GF-D8 (cell line): Measurements from ENCODE around the gene MRPL34.

ENCODE experiments used
- DNase-seq: peaks from one replicate; lab custom pipeline; 2025; lab: John Stamatoyannopoulos, UW

The MRPL34 gene

DNA sequence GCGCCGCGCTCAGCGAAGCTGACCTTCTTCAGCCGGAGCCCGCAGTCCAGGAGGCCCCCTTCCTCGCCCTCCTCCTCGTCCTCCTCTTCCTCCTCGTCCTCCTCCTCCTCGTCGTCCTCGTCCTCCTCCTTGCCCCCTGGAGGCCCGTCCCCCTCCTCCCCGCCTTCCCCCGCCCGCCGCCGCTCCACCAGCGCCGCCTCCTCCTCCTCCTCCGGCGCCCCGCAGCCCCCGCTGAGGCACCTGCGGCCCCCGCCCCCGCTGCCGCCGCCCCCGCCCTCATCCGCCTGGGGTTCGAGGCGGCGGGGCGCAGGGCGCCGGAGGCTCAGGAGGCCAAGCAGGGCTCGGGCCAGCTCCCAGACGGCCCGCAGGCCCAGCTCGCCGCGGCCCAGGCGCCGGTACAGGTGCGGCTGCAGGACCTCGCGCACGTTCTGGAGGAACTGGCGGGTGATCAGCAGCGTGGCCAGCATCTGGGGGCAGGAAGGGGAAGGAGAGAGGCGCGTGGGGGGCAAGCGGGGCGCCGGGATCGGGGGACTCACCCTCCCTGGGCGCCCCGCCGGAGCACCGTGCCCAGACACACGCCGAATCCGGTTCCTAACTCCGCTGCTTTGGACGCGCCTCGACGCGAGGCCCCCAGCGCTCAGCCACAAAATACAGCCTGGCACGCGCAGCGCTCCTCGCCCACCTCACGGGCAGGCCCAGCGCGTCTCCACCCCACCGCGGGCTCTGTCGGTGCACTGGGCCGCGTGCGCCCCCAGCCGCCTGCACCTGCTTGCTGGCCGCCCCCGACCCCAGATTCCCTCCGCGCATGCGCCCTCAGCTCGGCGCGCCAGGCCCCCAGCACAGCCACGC lies 23.1 kb downstream of the MRPL34 start:
- no peak for DNase-seq

DNA sequence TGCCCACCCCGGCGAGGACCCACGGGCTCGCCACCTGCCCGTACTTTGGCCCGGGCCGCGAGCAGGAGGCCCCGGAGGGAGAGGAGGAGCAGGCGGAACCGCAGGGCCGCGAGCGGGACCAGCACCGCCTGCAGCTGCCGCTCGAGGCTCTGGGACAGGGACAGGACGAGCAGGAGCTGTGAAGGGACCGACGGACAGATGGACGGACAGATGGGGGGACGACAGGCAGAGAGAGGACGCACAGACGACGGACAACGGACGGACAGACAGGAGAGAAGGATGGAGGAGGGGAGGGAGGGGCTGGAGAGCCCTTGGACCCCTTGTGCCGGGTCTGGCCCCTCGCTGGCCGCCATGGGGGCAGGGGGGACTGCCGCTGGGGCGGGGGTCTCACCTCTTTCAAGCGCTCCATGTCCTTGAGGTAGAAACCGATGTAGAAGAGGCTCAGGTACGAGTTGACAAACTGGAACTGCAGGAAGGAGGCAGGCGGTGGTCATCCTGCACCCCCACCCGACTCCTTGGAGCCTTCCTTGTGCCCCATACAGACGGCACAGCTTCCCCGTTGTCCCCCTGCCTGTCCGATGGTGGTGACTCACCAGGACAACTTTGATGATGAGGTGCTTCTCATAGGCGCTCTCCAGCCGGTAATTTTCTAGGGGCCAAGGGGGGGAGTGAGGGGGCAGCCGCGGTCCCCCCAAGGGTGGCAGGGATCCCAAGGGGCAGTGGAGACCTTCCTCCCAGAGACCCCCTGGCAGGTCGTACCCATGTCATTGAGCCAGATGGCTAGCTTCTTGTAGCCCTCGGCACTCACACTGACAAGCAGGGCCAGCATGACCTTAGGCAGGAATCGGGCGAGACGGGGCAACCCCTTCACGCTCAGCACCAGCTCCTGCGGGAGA lies 23.9 kb downstream of the MRPL34 start:
- DNase-seq = no peak

DNA sequence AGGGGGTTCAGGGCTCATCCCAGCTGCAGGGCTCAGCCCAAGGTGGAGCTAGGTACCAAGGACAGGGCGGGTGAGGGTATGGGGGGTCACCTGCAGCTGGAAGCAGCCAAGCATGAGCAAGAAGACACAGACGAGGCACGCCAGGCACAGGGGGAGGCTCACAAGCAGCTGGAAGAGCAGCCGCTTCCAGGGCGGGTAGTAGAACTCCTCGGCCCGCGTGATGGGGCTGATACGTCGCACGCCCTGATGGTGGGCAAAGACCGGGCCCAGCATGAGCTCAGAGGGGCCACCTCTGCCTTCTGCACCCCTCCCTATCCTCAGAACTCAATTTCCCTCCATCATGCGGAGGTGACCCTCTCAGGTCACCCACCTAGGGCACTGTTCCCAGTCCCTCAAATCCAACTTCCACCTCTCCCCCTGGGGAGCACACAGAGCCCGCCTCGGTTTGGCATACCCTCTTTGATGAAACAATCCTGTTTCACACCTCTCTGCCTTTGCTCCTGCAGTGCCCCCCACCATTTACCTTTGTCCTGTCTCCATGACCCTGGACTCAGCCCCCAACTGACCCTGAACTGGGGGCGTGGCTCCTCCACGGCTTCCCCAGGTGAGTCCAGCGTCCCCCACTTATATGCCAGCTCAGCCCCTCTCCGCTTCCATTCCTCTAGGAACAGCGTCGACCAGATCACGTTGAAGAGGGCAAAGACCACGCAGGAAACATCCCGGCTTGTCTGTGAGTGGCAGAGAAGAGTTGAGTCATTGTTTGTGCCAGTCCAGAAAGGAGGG lies 24.8 kb downstream of the MRPL34 start:
- no peak for DNase-seq

DNA sequence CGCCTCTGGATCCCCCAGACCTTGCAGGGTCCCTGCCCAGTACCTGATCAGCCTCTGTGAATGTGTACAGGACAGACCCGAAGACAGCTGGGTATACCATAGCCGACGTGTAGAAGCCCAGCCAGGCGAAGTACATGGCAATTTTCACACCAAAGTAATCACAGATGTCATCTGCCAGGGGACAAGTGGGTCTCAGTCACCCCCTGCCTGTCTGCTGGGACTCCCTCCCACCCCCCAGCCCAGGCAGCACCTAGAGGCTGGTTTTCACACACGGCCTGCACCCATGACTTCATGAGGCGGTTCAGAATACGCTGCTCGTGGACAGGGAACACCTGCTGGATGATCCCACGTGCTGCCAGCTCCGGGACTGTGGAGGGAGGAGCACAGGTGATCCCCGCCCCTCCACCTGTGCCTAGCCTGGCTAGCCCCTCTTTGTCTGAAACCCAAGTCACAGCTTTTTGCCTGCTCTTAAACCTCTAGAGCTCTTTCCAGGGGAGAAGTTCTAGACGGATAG lies 25.4 kb downstream of the MRPL34 start:
- DNase-seq = no peak

DNA sequence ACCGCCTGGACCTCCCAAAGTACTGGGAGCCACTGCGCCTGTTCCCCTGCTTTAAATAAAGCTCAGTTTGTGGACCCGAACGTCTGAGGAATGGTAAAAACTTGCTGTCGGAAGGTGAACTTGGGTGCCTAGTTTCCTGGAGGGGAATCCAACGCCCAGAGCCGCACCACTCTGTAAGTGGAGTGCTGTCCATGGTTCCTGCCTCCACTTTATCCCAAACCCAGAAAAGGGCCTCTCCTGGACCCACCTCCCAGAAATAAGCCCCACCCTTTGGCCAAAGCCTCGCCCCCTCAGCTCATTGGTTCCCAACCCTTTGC lies 26.6 kb downstream of the MRPL34 start:
- DNase-seq = no peak

DNA sequence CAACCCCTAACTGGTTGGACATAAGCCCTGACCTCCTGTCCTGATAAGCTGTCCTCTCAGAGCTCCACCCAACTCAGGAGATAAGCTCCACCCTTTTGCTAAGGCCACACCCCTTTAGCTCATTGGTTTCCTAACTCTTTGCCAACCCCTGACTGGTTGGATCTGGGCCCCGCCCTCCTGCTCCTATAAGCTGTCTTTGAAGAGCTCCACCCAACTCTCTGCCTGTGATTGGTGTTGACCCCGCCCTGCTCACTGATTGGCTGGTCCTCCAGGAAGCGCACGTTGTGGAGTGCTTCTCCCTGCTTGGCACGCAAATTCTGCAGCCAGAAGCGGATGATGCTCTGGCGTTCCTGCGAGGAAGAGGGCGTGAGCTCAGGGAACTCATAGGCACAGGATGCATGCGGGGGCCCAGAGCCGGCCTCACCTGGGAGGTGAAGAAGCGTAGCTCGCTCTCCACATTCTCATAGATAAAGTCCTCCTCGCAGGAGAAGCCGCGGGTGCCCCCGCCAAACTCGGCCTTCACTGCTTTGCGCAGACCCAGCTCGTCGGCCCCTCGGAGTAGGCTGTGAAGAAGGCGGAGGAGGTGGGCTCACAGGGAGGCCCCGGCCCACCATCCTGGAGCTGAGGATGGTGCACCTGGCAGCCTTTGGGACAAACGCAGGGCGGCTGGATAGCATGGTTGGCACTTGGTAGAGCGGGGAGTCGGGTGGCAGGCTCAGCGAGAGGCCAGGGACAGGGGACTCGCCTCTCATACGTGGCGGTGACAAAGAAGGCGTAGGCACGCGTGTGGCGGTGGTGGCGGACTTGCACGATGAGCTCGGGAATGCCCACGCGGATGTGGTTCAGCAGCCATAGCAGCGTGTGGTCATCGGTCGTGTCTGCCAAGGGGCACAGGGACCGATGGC lies 27.3 kb downstream of the MRPL34 start:
- peak; percentile 18 for DNase-seq

DNA sequence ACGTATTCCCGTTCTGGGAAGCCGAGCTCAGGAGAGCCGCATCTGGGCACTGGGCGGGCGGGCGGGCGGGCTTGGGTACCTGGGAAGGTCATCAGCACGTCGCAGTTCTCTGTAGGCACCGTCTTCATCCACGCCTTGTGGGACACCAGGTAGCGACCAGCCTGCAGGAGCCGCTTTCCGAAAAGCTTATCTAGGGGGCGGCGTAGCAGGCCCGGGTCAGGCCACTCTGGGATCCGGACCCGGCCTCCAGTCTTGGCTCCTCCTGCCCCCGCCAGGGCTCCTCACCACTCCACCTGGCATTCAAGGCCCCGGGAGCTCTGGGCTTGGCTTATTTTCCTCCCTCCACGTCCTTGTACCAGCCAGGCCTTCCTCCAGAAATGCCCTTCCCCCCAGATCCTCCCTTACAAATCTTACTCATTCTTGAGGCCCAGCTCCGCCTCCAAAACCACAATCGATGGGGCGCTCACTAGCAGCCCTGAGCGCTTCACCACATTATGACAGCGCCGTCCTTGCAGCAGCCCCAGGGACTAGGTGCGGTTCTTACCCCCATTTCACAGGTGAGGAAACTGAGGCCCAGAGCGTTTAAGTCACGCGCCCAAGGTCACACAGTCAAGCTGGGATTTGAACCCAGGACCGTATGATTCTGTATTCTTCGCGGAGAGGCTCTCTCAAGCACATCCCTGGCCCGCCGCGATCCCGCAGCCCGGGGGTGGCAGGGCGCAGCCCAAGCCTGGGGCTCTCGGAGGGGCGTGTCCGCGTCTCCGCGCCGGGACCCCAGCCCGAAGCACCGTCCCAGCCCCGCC lies 28.1 kb downstream of the MRPL34 start:
- DNase-seq = peak; percentile 24

DNA sequence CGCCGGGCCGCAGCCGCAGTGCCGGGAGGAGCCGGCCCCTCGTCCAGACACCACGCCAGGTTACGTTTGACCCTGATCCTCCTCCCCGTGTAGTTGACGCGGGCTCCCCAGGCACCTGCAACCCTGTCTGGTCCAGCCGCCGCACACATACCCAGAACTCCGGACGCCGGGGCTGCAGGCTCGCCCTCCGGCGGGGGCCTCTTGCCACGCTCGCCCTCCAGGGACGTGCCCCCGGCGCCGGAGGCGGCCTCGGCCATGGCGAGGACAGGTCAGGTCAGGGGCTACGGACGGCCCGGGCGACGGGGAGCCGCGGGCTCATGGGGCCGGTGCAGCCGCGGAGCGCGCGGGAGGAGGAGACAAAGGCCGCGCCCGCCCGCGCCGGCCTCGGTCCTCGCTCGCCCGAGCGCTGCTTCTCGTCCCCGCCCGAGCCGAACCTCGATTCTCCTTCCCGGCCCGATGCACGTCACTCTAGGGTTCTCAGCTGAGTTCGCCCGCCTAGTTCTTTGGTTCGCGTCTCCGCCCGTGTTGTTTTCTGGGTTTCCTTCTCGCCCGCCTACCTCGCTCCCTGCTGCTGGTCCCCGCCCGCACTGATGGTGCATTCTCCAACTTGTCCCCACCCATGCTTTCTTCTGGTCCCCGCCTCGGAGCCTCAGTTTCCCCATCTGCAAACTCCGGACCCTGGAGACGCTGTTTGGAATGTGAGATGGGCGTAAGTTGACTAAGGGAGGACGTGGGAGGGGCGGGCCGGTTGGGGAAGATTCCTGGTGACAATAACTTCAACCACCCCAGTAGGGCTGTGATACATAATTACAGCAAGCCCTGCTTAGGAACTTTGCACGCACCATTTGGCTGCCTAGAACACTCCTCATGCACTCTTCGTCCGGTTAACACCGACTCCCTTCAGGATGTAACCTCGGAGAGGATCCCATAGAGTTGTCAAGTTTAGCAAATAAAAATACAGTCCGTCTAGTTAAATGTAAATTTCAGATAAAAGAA lies 29.0 kb downstream of the MRPL34 start, which contains the start of gene ANO8:
TSS of gene ANO8 (minus strand) at position 442 of the 996 bp plus-strand sequence. CDS start at position 257, 185 bp downstream.
- DNase-seq = peak; percentile 86

DNA sequence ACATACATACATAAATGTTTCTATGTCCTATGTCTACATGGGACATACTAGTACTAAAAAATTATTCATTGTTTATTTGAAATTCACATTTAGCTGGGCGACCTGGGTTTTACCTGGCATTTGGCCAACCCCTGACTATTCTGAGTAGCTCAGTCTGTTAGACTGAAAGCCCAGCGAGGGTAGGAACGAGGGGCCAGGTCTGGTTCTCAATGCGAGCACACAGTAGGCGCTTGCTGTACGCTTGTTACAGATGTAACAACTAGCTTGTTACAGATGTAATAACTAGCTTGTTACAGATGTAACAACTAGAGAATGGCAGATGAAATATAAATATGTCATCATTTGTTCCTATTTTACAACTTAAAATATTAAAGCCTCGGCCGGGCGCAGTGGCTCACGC lies 29.9 kb downstream of the MRPL34 start:
- DNase-seq = no peak

DNA sequence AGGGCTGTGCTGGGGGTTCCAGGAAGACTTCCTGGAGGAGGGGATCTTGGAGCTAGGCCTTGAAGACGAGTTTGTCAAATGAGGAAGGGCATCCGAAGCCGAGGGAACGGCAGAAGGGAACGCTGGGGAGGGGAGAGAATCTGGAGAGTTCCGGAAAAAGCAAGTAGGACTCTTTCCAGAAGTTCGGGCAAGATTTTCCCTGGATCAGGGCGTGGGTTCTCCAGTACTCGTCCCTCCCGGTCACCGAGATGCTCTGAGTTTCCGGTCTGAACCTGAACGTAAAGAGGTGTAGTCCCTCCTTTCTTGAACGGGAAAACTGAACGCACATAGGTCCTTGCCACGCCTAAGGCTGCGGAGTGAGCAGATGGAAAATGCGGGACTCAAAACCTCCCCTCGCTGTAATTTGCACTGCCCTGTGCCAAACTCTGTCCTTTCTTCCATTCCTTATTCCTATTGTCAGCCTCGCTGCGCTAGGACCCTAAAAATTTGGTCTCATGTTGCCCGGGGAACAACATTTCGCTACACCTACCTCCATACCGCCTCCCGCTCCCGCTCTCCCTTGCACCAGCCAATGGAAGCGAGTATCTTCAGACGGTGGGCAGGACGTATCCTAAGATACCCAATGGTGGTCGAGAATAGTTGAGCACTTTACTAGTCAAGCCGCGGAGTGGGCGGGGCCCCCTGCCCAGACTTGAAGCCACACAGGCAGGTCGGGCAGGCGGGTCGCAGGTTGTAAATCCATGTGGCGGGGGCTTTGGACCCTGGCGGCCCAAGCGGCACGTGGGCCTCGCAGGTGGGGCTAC lies 31.4 kb downstream of the MRPL34 start, which contains the start of gene GTPBP3:
TSS of gene GTPBP3 (plus strand) at position 682 of the 803 bp plus-strand sequence. CDS start at position 741, 59 bp downstream.
- DNase-seq = peak; percentile 97

DNA sequence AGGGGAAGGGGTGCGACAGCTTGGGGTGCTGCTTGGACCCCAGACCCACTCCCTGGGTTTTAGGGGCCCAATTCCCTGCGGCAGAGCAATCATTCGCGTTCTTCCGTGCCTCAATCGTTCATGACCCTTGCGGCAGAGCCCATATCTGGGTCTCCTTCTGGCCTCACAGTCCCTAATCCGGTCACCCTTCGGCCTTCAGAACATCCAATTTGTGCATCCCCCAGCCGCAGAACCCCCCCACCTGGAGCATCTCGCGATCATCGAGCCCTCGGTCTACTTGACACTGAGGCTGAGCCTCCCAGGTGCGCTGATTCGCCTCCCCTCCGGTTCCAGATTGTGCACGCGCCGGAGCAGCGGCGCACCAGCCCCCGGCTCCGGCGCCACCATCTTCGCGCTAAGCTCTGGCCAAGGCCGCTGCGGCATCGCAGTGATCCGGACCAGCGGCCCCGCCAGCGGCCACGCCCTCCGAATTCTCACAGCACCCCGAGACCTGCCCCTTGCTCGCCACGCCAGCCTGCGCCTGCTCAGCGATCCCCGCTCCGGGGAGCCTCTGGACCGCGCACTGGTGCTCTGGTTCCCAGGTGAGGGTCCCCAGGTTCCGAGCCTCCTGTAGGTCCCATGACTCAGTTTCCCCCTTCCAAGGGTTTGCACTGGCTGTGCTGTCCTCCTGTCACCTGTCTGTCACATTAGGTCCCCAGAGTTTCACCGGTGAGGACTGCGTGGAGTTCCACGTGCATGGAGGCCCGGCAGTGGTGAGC lies 32.2 kb downstream of the MRPL34 start:
- no peak for DNase-seq

DNA sequence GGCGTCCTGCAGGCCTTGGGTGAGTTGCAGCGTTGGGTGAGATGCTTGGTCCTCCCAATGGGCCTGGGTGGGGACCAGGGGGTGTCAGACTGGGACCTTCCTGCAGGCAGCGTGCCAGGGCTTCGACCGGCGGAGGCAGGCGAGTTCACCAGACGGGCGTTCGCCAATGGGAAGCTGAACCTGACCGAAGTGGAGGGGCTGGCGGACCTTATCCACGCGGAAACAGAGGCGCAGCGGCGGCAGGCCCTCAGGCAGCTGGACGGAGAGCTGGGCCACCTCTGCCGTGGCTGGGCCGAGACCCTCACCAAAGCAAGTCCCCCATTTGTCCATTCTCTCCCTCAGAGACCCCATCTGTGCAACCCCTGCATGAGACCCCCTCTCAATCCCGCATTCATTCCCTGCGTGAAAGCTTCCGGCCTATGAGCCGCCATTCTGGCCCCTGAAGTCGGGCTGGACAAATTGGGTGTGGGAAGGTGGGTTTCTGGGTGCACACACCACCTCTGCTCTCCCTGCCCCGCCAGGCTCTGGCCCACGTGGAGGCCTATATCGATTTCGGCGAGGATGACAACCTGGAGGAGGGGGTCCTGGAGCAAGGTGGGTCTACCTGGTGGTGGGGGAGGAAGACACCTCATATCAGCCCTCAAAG lies 32.9 kb downstream of the MRPL34 start:
- DNase-seq = no peak

DNA sequence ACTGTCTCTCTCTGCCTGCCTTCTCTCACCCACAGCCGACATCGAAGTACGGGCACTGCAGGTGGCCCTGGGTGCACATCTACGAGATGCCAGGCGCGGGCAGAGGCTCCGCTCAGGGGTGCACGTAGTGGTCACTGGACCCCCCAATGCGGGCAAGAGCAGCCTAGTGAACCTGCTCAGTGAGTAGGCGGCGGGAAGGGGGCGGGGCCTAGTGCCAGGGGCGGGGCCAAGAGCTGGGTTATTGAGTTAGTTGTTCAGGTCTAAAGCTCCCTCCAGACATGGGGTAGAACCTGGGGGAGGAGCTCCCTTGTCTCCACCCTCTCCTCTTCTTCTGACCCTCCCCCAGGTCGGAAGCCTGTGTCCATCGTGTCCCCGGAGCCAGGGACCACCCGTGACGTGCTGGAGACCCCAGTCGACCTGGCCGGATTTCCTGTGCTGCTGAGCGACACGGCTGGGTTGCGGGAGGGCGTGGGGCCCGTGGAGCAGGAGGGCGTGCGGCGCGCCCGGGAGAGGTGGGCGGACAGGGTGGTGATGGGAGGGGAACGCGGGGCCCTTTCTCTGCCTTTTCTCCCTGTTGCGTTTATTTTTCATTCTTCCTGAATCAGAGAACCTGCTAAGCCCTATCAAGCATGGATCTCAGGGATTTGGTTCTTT lies 33.5 kb downstream of the MRPL34 start:
- DNase-seq = no peak

DNA sequence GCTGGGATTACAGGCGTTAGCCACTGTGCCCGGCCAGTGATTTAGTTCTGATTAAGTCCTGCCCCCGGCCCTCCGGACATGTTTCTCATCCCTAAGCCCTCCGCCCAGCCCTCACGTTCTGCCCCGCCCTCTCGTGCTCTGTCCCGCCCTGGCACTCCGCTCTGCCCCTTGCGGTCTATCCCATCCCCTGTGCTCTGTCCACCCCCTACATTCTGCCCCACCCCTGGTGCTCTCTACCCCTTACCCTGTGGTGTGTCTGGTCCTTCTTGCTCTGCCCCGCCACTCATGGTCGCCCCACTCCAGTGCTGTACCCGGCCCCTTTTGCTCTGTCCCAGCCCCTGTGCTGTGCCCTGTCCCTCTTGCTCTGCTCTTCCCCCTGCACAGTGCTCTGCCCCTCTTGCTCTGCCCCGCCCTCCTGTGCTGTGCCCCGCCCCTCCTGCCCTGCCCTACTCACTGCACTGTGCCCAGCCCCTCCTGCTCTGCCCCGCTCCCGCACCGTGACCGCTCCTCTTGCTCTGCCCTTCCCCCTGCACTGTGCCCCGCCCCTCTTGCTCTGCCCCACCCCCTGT lies 34.7 kb downstream of the MRPL34 start:
- no peak for DNase-seq

DNA sequence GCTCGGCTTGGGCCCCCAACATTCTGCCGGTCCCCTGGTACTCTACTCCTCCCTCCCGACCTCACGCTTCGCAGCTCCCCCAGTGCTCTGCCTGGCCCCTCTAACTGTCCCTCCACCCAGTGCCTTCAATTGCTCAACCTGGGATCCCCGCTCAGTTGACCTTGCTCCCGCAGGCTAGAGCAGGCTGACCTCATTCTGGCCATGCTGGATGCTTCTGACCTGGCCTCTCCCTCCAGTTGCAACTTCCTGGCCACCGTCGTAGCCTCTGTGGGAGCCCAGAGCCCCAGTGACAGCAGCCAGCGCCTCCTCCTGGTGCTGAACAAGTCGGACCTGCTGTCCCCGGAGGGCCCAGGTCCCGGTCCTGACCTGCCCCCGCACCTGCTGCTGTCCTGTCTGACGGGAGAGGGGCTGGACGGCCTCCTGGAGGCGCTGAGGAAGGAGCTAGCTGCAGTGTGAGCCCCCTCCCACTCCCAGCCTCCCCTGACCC lies 35.2 kb downstream of the MRPL34 start:
- DNase-seq = no peak

DNA sequence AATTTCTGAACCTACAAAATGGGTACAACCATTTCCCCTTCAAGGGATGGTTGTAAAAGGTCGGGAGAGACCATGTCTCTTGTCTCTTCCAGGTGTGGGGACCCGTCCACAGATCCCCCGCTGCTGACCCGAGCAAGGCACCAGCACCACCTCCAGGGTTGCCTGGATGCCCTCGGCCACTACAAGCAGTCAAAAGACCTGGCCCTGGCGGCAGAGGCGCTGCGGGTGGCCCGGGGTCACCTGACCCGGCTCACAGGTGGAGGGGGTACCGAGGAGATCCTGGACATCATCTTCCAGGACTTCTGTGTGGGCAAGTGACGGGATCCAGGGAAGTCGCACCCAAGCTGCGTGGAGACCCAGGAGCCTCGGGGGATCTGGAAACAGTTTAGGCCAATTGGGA lies 35.7 kb downstream of the MRPL34 start:
- no peak for DNase-seq
